Measurements from ENCODE around the gene LRRC32. TPM values are rescaled to one million over a fixed set of nuclear protein-coding genes. Genes with fewer than 3 reads are reported as not detected.

The LRRC32 gene
- total and polyA plus RNA-seq, 10 of the 15 experiments (the other 5 are each of a cell fraction or from before 2014, with no cell fraction given): 0.56 to 20.8 (median 7.4) TPM

- FAIRE-seq: no peak
- intact Hi-C loops (cut with micrococcal nuclease; ENCODE audit: unreplicated experiment) (no loop called here), in situ Hi-C loops (cut with MboI) (no loop called here)
- Histone ChIP-seq H3K36me3 (ENCODE audit: control insufficient read depth in 2 of 2, insufficient read depth in 2 of 2, low read length in 1 of 2) (no peaks in the 10 kb centered on the region), H3K4me3 (no peak overlapping the region), H3K9me3 (replicated peaks; ENCODE audit: control insufficient read depth, insufficient read depth, low read length) (peaks cover 8% of the 10 kb centered on the region), H3K27ac (ENCODE audit: control insufficient read depth, insufficient read depth) (no peak overlapping the region), H3K27me3 (replicated peaks in 1 of 2; ENCODE audit: control insufficient read depth in 2 of 2, insufficient read depth in 2 of 2, low read length in 1 of 2) (peaks cover 0 to 2% of the 10 kb centered on the region in 2 experiments; a peak in 2 of 4 replicates), H2AFZ (ENCODE audit: control insufficient read depth, low read depth, low read length) (no peak overlapping the region), H3K4me2 (ENCODE audit: control insufficient read depth, insufficient read depth) (no peak overlapping the region), H4K20me1 (ENCODE audit: control insufficient read depth, insufficient read depth) (no peaks in the 10 kb centered on the region), H3K79me2 (ENCODE audit: control insufficient read depth, insufficient read depth, low read length) (no peaks in the 10 kb centered on the region), H3K9ac (ENCODE audit: control insufficient read depth, insufficient read depth, low read length) (no peak overlapping the region), H3K4me1 (ENCODE audit: control insufficient read depth, insufficient read depth, low read length) (no peaks in the 10 kb centered on the region)
- CTCF ChIA-PET: interaction anchor here (0.7 kb wide), 1 partner anchor 17 kb away, joined by 3 read pairs; no protein-coding TSS in a partner anchor
- DNase-seq (ENCODE audit: low read depth, low spot score): no peak
- POLR2A ChIA-PET: no interaction called here
- SMC1A ChIA-PET (ENCODE audit: uncharacterized antibody, unreplicated experiment): no interaction called here
- RAD21 ChIA-PET (ENCODE audit: unreplicated experiment): no interaction called here
- no TSS peak for BruUV-seq (replicated peaks)
- no peak for ATAC-seq
- TF ChIP-seq STAT1 (conservative IDR thresholded peaks at IDR 0.05): no peak
- TF ChIP-seq POU2F2 (IDR thresholded peaks at IDR 0.05; ENCODE audit: borderline replicate concordance, low read depth, low read length): no peak
- TF ChIP-seq RAD51 (IDR thresholded peaks at IDR 0.05): no peak
- TF ChIP-seq ASH2L (IDR thresholded peaks at IDR 0.05; ENCODE audit: borderline replicate concordance, low read depth): no peak
- TF ChIP-seq WRNIP1 (IDR thresholded peaks at IDR 0.05; ENCODE audit: borderline replicate concordance, low read depth, low read length): no peak
- TF ChIP-seq ZNF687 (IDR thresholded peaks at IDR 0.05): no peak
- no peak for TF ChIP-seq EGR1 (IDR thresholded peaks at IDR 0.05; ENCODE audit: borderline replicate concordance in 1 of 2, low read depth in 2 of 2, low read length in 2 of 2)
- no peak for TF ChIP-seq MYC (IDR thresholded peaks at IDR 0.05; ENCODE audit: insufficient read depth, insufficient read length, insufficient replicate concordance, low read length, severe bottlenecking)
- TF ChIP-seq CEBPZ (IDR thresholded peaks at IDR 0.05; ENCODE audit: low read depth, low read length): no peak
- TF ChIP-seq PRDM15 (CRISPR knock-in tag; IDR thresholded peaks at IDR 0.05): no peak
- TF ChIP-seq JUND (IDR thresholded peaks at IDR 0.05; ENCODE audit: low read depth, low read length): no peak
- no peak for TF ChIP-seq KLF5 (IDR thresholded peaks at IDR 0.05; ENCODE audit: partially characterized antibody)
Measured at GRCh38 chr11:76648061-76648460, 22.5 kb downstream of the LRRC32 start.
